NCI-H2171 (cell line): ENCODE measurements around the gene CELF2.
"Not testable (repeated sequence)": the region's sequence is repeated elsewhere in the genome, so short reads cannot be mapped to it uniquely, and the experiment has no call there.

Experiments
- DNase-seq: peaks from one replicate; lab custom pipeline; 2025; lab: John Stamatoyannopoulos, UW

CELF2 gene

GRCh38 chr10:11176746-11177145 lies 159.1 kb downstream of the CELF2 start:
- no peak for DNase-seq

DNA sequence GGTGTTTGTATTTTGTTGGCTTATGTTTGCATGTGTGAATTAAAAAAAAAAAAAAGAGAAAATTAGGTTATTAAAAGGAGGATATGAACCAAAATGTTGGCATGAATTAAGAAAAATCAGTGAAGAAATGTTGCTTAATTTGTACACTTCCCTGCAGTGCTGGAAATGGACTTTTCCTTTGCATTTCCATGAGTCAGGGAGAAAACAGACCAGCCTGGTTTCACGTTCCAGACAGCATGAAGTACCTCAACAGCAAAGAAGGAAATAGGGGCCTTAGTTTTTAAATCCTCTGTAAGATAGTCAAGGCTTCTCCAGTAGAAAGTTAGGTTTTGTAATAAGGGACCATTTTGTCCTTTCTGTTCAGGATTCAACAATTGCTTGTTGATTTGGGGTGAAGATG lies 159.7 kb downstream of the CELF2 start:
- no peak for DNase-seq

DNA sequence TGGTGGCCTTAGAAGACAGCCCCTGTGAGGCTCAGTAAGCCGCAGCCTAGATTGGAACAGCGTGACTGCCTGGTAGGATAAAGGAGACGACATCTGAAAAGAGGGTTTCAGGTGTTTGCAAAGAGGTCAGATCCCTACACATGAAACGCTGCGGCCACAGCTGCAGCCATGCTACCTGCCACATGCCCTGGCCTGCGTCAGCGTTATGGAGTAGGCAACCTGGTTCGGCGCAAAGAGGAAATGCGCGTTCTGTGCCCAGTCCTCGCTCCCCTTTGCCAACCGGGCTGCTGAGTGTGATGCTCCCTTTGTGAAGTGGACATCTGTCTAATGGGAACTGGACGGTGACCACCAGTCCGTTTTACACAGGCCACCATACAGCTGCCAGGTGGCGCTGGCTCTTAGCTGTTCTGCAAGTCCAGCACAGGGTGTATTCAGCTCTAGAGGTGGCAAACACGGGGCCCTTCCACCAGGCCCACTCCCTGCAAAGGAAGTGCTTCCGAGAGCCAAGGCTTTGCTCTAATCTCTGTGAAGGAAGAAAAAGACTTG lies 160.3 kb downstream of the CELF2 start:
- no peak for DNase-seq

DNA sequence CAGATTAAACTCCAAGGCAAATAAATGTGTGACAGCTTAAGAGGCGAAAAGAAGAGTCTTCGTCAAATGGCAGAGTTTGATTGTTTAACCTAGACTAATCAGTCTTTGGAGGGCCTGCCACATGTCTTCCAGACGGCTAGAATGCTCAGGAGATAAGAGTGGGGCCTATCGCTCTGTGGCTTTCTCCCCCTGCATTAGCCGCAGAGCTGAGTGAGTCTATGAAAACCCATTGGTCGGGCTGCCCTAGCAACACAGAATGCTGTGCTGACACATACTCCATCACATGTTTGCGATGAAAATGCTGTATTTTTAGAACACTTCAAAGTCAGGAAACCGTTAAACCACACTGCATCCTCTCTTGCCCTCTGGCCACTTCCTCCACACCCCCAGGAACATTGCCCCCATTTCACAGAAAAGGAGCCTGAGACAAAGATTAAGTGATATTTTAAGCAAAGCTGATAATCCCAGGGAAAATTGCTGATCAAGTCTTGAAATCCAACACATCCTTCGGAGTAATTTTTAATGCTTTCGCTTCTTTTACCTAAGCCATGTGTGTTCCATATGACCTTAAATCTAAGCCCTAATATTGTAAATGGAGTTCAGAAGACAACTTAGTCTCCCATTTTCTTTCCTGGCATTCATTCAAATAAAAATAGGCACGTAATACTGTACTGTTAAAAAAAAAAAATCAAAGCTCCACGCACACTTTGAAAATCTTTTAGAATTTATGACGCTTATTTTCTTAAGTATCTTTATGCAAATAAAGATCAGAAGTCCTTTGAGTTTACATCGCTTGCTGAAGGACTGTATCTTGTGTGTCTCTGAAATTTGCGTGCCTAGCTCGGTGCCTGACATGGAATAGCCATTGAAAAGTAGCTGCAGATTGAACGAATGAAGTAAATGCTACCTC lies 161.2 kb downstream of the CELF2 start:
- DNase-seq = no peak

- DNase-seq = no peak
Measured at GRCh38 chr10:11179516-11180105, 161.9 kb downstream of the CELF2 start.

- no peak for DNase-seq
Measured at GRCh38 chr10:11180228-11180627, 162.6 kb downstream of the CELF2 start.

- DNase-seq = no peak
Measured at GRCh38 chr10:11181978-11182377, 164.3 kb downstream of the CELF2 start.

DNA sequence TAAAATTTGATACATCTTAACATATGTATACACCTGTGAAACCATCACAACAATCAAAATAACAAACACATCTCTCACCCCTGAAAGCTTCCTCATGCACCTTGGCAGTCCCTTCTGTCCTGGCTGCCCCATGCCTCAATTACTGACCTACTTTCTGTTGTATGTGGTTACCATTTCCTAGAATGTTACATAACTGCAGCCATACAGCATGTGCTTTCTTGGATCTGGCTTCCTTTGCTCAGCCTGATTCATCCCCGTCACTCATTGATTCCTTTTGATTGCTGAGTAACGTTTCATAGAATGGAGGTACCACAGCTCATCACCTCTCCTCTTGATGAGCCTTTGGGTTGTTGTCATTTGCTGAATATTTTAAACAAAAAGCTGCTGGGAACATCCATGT lies 165.3 kb downstream of the CELF2 start:
- DNase-seq = no peak

DNA sequence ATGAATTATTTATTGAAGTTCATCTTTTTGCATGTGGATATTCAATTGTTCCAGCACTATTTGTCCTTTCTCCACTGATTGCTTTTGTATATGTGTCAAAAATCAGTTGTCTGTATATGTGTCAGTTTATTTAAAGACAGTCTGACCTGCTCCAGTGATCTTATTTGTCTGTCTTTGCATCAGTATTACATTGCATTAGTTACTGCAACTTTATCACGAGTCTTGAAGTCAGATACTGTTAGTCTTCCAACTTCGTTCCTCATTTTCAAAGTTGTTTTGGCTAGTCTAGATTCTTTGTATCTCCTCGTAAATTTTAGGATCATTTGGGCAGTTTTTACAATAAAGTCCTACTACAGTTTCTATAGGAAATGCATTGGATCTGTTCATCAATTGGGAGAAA lies 166.4 kb downstream of the CELF2 start:
- no peak for DNase-seq

- not testable (repeated sequence) for DNase-seq
Measured at GRCh38 chr10:11185128-11185665, 167.5 kb downstream of the CELF2 start.

GRCh38 chr10:11186374-11186773 lies 168.7 kb downstream of the CELF2 start:
- DNase-seq = no peak

- DNase-seq = no peak
Measured at GRCh38 chr10:11189582-11190376, 172.1 kb downstream of the CELF2 start.

DNA sequence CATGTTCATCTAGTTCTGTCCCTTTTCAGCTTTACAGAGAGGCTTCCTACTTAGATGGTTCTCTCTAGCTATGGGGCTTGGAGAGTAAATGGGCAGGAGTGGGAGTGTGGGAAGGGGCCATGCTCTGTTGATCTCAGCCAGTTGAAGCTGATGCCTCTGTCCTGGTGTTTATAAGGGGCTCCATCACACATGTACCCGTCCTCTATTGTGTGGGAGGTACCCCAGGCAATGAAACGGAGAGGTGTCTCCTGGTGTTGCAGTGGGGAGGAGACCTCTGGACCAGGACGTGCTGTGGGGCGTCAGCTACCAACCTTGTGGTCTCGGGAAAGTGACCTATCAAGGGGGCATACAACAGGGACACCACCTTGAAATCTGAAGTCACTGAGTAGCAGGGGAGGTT lies 173.5 kb downstream of the CELF2 start:
- no peak for DNase-seq

- DNase-seq = no peak
Measured at GRCh38 chr10:11191678-11192077, 174.0 kb downstream of the CELF2 start.

- DNase-seq = no peak
Measured at GRCh38 chr10:11192304-11193000, 174.8 kb downstream of the CELF2 start.

- no peak for DNase-seq
Measured at GRCh38 chr10:11193001-11193551, 175.4 kb downstream of the CELF2 start.

- DNase-seq = no peak
Measured at GRCh38 chr10:11194859-11195586, 177.4 kb downstream of the CELF2 start.

- no peak for DNase-seq
Measured at GRCh38 chr10:11195623-11196022, 178.0 kb downstream of the CELF2 start.

- DNase-seq = no peak
Measured at GRCh38 chr10:11197266-11197712, 179.6 kb downstream of the CELF2 start.

DNA sequence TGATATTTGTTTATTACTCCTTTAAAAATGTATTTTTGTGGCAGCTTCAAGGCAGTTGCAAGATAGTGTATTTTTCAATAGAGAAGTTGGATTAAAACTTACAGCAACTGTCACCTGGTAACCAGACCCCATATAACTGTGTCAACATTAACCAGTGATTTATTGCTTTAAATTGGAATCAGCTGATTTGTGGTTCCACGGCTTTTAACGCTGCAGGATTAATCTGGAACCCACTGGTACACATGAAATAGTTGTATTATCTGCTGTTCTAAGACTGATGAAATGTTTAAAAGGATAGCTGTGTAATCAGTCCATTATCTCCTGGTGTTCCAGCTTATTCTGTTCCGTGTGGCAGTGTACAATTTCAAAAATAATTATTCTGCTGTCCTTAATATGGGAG lies 180.2 kb downstream of the CELF2 start:
- DNase-seq = no peak
